Measurements from ENCODE around the gene SS18L1.

Gene SS18L1

GRCh38 chr20:62148908-62149314 lies 5.3 kb downstream of the SS18L1 start:
- H3K4me3 ChIP-seq (ENCODE audit: control insufficient read depth, low read depth, low read length), result no peak overlapping the region
- no peak for DNase-seq (ENCODE audit: low read depth)
- TF ChIP-seq CTCF (conservative IDR thresholded peaks at IDR 0.05; ENCODE audit: control insufficient read depth, insufficient read depth, low read depth, low read length), result no peak

GRCh38 chr20:62149532-62150309 lies 6.2 kb downstream of the SS18L1 start:
- DNase-seq (ENCODE audit: low read depth), result no peak
- H3K4me3 ChIP-seq (ENCODE audit: control insufficient read depth, low read depth, low read length), result no peak overlapping the region

GRCh38 chr20:62150310-62150575 lies 6.7 kb downstream of the SS18L1 start:
- no peak for DNase-seq (ENCODE audit: low read depth)
- no peak overlapping the region for H3K4me3 ChIP-seq (ENCODE audit: control insufficient read depth, low read depth, low read length)
- TF ChIP-seq CTCF (conservative IDR thresholded peaks at IDR 0.05; ENCODE audit: control insufficient read depth, insufficient read depth, low read depth, low read length), result no peak

More at GRCh38 chr20:62149532-62150309, 6.2 kb downstream of the SS18L1 start:
- TF ChIP-seq CTCF (conservative IDR thresholded peaks at IDR 0.05; ENCODE audit: control insufficient read depth, insufficient read depth, low read depth, low read length), result no peak

GRCh38 chr20:62151225-62151624 lies 7.7 kb downstream of the SS18L1 start:
- DNase-seq (ENCODE audit: low read depth), result no peak
- H3K4me3 ChIP-seq (ENCODE audit: control insufficient read depth, low read depth, low read length), result no peak overlapping the region
- TF ChIP-seq CTCF (conservative IDR thresholded peaks at IDR 0.05; ENCODE audit: control insufficient read depth, insufficient read depth, low read depth, low read length), result no peak

GRCh38 chr20:62151835-62152364 lies 8.3 kb downstream of the SS18L1 start:
- TF ChIP-seq CTCF (conservative IDR thresholded peaks at IDR 0.05; ENCODE audit: control insufficient read depth, insufficient read depth, low read depth, low read length), result no peak
- no peak overlapping the region for H3K4me3 ChIP-seq (ENCODE audit: control insufficient read depth, low read depth, low read length)
- no peak for DNase-seq (ENCODE audit: low read depth)

- no peak overlapping the region for H3K4me3 ChIP-seq (ENCODE audit: control insufficient read depth, low read depth, low read length)
- no peak for DNase-seq (ENCODE audit: low read depth)
- TF ChIP-seq CTCF (conservative IDR thresholded peaks at IDR 0.05; ENCODE audit: control insufficient read depth, insufficient read depth, low read depth, low read length), result no peak
Observed at GRCh38 chr20:62155428-62156253, 12.1 kb downstream of the SS18L1 start.

All from fibroblast of mammary gland (primary cell).